CMK (cell line): Measurements from ENCODE around the gene KCNK7.

Experiments
- DNase-seq: peaks from one replicate; pipeline ENCODE4 v3.0.0-alpha.2; 2010; ENCODE audit warnings: low read depth

Gene KCNK7

DNA sequence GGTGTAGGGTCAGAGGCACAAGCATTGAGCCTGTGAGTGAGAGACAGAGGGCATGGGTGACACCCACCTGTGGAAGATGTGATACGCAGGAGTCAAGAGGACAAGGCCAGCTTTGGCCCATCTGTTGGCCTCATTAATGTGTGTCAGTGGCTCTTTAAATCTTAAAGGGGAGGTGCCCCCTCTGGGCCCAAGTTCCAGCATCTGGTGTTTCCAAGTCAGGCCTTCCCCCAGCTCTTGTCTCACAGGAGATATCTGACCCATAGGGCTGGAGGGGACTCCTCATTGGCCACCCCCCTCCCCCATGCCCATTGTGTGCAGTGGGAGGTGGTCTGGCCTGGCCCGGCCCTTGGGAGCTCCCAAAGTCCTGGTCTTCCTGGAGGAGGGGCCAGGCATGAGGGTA, 8.9 kb downstream of the KCNK7 start:
- DNase-seq, result no peak

DNA sequence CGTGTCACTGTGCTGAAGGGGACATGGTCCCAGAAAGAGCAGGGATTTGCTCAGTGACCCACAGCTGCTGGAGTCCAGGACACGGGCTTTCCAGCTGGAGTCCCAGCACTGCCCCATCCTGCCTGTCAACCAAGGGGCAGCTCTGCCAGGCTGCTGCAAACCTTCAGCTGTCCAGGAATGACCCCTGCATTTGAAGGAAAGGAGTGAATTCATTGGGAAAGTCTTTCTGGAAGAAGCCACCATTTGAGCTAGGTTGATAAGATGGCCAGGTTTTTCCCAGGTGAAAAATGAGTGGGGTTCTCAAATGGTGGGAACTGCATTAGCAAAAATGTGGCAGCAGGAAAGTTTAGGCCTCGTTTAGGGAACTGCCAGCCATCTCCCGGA, 9.4 kb downstream of the KCNK7 start:
- no peak for DNase-seq

DNA sequence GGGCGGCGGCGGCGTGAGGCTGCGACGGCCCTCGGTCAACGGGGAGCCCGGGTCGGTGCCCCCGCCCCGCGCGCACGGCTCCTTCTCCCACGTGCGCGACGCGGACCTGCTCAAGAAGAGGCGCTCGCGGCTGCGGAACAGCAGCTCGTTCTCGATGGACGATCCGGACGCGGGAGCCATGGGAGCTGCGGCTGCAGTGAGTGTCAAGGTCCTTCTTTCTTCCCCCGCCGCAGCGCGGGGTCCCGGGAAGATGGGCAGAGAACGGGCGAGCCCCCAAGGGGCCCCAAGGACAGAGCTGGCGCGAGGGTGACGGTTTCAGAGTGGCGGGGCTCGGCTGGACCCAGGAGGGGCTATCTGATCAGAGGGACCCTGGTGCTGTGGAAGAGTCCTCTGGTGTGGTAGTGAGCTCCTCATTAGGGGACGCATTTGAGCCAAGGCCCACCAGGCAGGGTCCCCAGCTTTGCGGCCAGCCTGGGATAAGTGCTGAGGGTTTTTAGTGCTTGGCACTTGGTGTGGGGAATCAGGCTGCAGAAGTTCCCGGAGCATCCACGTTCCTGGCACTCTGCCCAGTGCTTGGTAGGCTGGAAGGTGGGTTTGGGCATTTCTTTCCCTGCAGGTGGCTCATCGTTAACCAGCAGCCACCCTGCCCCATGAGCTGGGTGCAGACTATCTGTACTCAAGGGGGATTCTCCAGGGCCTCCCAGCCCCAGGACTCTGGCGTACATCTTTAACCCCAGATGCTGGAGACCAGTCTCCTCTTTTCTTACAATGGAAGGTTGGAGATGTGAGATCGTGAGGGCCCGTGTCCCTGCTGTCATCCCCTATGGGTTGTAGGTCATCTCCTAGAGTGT, 10.0 kb downstream of the KCNK7 start:
- no peak for DNase-seq

DNA sequence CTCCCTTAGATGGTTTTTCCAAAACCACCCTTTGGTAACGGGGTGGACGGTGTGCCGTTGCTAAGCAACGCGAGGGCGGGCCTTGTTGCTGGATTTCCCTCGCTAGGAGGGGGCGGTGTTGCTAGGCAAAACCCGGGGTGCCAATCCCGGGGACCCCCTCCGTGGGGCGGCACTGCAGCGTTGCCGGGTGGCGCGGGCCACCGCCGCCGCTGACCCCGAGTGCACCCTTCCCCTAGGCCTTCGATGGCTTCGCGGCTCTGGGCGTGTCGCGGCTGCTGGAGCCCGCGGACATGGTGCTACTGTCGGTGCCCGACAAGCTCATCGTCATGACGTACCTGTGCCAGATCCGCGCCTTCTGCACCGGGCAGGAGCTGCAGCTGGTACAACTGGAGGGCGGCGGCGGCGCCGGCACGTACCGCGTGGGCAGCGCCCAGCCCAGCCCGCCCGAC, 10.9 kb downstream of the KCNK7 start:
- DNase-seq, result no peak

DNA sequence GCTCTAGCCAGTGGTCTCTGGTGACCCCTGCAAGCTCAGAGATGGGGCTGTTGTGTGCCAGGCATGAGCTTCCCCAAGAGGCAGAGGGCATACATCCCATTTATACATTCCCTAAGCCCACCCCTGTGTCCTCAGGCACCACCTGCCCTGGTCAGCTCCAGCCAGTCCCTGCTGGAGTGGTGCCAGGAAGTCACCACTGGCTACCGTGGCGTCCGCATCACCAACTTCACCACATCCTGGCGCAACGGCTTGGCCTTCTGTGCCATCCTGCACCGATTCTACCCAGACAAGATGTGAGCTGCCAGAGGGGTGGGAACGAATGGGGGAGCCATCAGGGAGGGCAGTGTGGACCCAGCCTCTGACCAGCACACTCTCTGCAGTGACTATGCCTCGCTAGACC, 11.5 kb downstream of the KCNK7 start:
- DNase-seq, result no peak

DNA sequence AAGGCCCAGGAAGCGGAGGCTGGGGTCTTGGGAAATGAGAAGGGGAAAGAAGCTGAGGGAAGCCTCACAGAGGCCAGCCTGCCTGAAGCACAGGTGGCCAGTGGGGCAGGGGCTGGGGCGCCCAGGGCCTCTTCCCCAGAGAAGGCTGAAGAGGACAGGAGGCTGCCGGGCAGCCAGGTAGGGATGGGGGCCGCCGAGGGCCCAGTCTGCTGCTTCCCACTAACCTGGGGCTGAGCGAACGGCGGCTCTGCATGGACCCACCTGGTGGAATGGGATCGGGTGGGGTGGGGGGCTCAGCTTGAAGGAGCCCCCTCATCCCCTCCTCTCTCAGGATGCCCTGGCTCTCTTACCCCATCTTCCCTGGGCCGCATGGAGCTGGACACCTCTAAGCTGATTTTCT, 12.0 kb downstream of the KCNK7 start:
- no peak for DNase-seq

DNA sequence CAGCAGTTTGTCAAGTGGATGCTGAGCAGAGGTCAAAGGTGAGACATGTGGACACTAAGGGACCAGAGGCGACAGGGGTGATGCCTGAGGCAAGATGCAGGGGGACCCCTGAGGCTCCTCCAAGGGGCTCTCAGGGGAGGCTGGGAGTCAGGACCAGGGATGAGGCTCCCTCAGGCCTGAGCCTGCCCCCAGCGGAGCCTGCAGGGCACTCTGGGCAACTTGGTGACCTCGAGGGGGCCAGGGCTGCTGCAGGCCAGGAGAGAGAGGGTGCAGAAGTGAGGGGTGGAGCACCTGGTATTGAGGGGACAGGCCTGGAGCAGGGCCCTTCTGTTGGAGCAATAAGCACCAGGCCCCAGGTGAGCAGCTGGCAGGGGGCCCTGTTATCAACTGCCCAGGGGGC, 13.7 kb downstream of the KCNK7 start:
- DNase-seq, result no peak

DNA sequence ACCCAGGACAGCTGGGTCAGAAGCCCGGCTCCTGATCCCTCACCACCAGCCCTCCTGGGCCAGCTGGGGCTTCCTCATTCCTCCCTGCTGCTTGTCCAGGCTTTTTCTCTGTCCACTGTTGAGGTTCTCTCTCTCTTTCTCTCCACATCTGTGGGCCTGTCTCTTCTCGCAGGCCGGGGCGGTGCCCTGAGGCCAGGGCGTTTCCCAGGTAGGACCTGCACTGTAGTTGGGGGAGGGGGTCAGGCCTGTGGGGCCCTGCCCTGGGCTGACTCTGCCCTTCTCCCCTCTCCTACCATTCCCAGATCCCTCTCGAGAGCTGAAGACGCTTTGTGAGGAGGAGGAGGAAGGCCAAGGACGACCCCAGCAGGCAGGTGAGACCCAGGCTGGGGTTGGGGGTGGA, 14.8 kb downstream of the KCNK7 start:
- no peak for DNase-seq

DNA sequence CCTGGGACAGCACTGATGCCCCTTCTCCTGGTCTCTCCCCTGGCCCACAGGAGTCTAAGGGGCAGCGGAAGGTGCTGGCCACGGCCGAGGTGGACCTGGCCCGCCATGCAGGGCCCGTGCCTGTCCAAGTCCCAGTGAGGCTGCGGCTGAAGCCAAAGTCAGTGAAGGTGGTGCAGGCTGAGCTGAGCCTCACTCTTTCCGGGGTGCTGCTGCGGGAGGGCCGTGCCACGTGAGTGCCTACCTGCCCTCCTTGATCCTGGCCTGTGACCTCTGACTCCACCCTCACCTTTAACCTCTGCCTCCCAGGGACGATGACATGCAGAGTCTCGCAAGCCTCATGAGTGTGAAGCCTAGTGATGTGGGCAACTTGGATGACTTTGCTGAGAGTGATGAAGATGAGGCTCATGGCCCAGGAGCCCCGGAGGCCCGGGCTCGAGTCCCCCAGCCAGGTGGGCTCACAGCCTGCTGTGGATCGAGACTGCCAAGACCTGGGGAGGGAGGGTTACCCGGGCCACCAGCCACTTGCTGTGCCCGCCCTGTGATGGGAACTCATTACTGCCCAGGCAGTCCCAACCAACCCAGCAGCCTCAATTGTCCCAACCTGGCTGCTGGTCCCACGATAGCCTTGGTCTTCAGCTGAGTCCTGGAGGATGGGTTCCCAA, 15.4 kb downstream of the KCNK7 start:
- no peak for DNase-seq

DNA sequence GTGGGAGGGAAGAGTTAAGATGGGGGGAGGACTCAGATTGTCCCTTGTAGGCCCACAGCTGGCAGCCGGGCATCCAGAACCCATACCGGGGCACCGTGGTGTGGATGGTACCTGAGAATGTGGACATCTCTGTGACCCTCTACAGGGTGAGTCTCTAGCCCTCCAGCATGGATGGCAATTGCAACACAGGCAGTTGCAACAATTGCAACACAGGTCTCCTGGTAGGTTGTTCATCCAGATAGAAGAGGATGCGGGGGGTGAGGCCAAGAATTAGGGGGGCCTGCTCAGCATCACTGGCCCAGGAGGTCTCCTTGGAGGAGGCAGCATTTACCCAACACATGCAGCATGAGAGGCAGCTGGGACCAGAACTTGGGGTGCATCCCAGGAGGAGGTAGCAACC, 16.3 kb downstream of the KCNK7 start:
- DNase-seq, result no peak

DNA sequence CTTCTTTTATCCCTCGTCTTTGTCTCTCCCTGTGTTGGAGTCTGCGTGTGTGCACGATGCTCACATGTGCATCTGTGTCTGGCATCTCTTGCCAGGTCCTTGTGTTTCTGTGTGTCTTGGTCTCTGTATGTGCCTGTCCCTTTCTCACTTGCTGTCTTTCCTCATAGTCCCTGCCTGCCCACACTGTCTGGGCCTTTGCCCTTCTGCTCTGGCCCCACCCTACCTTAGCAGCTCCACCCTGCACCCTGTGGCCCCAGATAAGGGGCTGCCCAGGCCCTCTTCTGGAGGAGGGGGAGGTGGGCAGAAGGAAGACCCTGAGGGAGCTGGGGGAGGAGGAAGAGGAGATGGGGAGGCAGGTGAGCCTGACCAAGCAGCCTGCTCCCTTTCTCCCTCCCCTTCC, 16.9 kb downstream of the KCNK7 start:
- no peak for DNase-seq

DNA sequence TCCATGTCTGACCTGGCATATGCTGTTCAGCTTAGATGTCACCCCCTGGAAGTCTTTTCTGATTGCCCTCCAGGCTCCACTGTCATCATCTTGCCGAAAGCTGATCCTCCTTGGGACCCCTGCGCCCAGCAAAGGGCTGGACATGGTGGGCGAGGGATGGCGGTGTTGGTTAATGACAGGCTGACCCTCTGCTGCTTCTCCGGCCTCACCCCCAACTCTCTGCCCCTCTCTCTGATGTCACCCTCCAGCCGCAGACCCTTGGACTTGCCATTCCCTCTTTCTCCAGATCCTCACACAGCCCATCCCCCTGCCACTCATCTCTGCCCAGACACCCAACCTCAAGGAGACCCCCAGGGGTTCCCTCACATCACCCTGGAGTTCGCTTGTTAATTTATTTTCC, 17.5 kb downstream of the KCNK7 start:
- no peak for DNase-seq

DNA sequence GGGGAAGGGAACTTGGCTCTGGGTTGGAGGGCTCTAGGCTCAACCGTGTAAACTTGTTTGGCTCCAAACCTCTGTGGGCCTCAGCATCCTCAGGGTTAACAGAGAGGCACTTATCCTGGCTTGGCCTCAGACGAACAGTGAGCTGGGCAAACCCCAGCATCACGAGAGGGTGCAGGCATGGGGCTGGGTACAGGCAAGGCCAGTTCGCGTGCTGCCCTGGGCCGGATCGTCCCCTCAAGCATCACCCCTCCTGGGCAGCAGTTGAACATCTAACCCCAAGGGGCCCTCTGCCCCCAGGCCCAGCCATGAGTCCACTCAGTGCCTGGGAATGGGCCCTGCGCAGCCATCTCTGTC, 17.9 kb downstream of the KCNK7 start:
- DNase-seq, result no peak

DNA sequence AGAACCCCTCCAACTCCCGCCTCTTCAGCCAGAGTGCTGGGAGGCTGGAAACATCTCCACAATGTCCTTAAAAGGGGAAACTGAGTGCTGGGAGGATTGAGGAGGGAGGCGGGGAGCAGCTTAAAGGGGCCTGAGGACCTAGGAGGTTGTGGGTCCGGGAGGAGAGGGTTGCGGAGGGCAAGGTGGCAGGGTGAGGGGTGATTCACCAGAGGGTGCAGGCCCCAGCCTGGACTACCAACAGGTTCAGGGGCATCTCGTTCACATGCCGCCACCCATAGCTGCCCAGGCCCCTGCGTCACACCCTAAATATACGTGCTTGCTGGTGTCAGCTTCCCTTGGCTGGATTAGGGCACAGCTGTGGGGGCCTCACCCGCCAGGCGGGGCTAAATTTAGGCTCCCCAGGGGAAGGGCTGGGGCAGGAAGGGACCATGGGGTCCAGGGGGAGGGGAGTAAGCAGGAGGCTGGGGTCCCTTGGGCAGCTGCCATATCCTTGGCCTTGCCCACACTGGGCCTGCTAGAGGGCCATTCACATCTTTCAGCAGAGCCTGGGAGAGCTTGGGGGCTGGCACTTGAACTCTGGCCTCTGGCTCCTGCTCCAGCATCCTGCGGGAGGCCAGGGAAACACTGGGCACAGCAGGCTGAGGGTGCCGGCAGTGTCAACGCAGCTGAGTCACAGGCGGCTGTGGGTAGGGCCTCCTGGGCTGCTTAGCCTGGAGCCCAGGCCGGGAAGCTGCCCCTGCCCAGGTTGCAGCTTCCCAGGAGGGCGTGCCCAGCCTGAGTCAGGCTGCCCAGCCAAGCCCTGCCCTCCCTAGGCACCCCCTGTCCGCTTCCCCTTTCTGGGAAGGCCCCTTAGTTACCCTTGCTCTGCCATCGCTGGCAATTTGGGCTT, 18.5 kb downstream of the KCNK7 start:
- no peak for DNase-seq

DNA sequence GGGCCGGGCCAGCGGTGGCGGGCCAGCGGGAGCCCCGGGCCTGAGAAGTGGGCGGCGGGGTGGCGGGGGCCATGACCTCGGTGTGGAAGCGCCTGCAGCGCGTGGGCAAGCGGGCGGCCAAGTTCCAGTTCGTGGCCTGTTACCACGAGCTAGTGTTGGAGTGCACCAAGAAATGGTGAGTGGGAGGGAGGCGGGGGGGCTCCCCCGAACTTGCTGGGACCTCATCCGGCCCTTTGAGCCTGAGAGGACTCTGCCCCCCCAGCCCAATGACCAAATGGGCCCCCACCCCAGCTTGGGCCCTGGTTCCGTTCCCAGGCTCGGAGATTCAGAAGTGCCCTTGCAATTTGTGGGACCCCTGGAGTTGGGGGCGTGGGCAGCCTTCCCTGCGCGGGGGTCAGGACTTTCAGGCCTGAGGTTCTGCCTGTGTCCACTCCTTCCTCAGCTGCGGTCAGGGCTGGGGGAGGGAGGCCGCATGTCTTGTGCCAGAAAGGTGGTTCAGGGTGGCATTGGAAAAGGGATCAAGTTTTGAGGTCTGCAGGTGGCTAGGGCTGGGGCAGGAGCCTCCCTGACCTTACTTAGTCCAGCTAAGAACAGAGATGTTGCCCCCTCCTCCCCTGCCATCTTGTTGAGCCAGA, 19.3 kb downstream of the KCNK7 start:
- DNase-seq, result no peak

DNA sequence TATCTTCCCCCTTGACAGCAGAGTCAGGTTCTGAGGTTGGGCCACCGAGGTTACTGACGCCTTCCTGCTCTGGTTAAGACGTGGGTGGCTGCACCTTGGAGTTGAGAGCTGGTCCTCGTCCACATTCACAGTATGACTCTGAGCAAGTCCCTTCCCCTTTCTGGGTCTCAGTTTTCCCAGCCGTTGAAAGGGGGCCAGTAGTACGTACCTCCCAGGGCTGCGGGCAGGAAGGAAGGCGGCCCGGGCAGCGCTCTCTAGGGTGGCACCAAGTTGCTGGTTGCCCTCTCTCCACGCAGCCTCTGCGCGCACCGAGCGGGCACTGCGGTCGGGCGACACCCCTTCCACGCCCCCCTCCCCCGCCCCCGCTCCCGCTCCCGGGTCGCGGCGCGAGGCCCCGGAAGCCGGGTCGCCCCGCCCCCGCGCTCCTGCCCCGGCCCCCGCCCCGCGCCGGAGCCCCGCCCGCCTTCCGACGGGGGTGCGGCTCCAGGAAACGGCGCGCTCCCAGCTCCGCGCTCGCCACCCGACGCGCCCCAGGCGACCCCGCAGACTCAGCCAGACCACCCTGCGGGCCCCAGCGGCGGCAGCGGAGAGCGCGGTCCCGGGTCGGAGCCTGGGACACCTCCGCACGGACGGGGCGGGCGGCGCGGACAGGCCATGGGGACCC, 19.9 kb downstream of the KCNK7 start, which contains the start of gene EHBP1L1:
TSS of gene EHBP1L1 (plus strand) at position 486 of the 664 bp plus-strand sequence. CDS start 250 bp downstream, outside the sequence.
- peak; percentile 78 for DNase-seq

DNA sequence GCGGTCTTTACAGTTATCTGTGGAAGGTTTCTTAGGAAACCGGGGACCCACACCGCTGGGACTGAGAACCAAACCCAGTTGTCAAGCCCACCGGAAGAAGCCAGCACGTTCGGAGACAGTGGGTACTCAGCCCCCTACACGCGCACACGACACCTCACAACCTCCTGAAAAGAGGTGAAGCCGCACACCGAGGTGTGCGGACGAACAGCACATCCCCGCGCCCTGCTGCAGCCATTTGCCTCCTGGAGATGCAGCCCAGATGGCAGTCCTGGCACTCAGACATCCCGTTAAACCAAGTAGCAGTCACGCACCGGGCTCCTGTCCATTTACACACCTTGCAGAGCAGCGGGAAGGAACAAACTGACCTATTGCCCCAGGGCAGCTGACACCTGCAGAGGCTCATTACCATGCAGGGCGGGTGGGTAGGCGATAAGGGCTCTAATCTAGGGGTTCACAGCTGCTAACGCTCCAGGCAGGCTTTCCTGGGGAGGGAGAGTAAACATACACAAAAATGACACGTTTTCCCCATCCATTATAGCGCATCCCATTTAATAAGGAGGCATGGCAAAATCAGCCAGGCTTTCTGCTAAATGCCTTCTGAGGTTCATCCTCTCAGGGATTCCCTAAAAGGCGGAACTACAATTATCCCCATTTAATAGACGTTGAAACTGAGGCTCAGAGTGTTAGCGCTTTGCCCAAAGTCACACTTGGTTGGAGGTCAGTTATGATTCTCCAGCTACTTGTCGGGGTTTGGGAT, 20.6 kb downstream of the KCNK7 start:
- DNase-seq, result no peak

DNA sequence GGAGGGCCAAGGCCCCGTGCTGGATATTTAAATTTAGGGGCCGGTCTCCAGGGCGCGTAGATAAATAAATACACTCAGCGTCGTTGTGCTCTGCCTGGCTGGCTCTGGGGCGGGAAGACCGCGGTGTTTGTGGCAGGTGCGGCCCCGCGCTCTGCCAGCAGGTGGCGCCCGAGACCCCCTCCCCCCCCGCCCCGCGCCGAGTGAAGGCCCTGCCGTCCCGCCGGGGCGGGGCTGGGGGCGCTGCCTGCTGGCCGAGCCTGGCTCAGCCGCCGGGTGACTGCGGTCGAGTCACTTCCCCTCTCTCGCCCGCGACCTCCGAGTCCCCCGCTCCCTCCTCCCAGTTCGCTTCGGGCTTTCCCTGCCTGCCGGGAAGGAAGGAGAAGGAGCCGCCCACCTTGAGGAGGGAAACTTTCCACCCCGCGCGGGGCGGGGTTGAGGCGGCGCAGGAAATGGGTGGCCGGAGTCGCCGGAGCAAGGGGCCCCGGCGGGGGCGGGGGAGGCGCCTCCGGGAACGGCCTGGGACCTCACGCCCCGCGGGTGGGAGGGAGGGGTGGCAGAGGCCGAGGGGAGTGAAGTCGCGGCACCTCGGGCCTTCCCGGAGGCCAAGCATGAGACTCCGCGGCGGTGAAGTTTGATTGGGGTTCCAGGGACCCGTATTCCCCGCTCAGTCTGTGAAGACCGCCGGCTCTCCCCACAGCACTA, 21.3 kb downstream of the KCNK7 start:
- DNase-seq, result peak; percentile 99

DNA sequence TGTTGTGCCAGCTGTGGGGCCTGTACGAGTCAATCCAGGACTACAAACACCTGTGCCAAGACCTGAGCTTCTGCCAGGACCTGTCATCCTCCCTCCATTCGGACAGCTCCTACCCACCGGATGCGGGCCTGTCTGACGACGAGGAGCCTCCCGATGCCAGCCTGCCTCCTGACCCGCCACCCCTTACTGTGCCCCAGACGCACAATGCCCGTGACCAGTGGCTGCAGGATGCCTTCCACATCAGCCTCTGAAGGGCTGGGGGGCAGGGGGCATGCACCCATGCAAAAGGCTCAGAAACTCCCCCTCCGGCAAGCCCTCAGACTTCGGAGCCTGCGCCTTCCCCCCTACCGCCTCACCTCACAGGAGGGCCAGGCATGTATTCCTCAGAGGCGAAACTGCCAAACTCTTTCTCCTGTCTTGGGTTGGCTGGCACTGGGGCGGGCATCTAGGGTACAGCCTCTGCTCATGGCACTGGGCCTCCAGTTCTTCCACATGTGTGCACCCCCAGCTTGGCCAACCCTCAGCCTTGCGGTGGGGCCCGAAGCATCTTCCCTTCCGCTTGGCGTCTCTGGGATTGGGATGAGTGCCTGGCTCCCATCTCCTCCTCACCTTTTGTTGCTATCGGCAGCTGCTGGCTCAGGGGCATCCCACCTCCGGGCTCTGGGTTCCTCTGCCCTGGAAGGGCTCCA, 22.1 kb downstream of the KCNK7 start:
- no peak for DNase-seq
